Transverse colon (tissue), 4 donors: Measurements from ENCODE around the gene ABCF1. TPM values are rescaled to one million over a fixed set of nuclear protein-coding genes. Genes with fewer than 3 reads are reported as not detected.

Experiments
- DNase-seq: peaks from one replicate; pipeline ENCODE4 v3.0.0-alpha.2; 2019
- H3K27ac ChIP-seq, 4 donors: fragments of 200-600 bp; sonication (generic); 2 replicates each; pipeline ENCODE4 v1.5.1; 2016 to 2018; ENCODE audit warnings: inconsistent platforms in 4 of 4
- H3K27me3 ChIP-seq: fragments of 200-600 bp; sonication (generic); 2 replicates; pipeline ENCODE4 v1.5.1; 2017; ENCODE audit warnings: inconsistent platforms
- H3K36me3 ChIP-seq, 4 donors: fragments of 200-600 bp; sonication (generic); 2 replicates each; pipeline ENCODE4 v1.5.1; 2017 to 2019; ENCODE audit warnings: inconsistent platforms in 4 of 4
- H3K4me1 ChIP-seq, 4 donors: fragments of 200-600 bp; sonication (generic); 2 replicates each; pipeline ENCODE4 v1.5.1; 2017 to 2020; ENCODE audit warnings: inconsistent platforms in 4 of 4
- H3K4me3 ChIP-seq, 4 donors: fragments of 200-600 bp; sonication (generic); 1 replicate in 1 of 4; 2 replicates in 3 of 4; pipeline versions ENCODE4 v1.5.1 to v1.6.1; 2017 to 2019; ENCODE audit warnings: inconsistent platforms in 4 of 4
- H3K9me3 ChIP-seq, 2 donors: fragments of 200-600 bp; sonication (generic); 2 replicates each; pipeline ENCODE4 v1.5.1; 2017 to 2019; ENCODE audit warnings: inconsistent platforms in 2 of 2
- CTCF ChIP-seq, 5 experiments: fragments of 200-600 bp in 3 of 5; fragments of 450-650 bp in 2 of 5; sonication (generic) in 3 of 5; IDR thresholded peaks; 1 replicate in 2 of 5; 2 replicates in 3 of 5; pipeline ENCODE4 v1.5.1; 2016 to 2017; ENCODE audit warnings: antibody characterized with exemption in 5 of 5, inconsistent platforms in 3 of 5, mild to moderate bottlenecking in 2 of 5, moderate library complexity in 1 of 5
- EP300 ChIP-seq: sonication (generic); formaldehyde crosslinking; IDR thresholded peaks from one replicate; pipeline ENCODE4 v1.6.1; 2017; ENCODE audit warnings: antibody characterized with exemption, low read depth
- POLR2A ChIP-seq: fragments of 450-650 bp; IDR thresholded peaks from one replicate; pipeline ENCODE4 v1.6.1; 2016; ENCODE audit warnings: antibody characterized with exemption, mild to moderate bottlenecking, moderate library complexity
- POLR2AphosphoS5 ChIP-seq, 3 donors: sonication (generic); formaldehyde crosslinking; IDR thresholded peaks; one replicate each; pipeline ENCODE4 v1.6.1; 2016; ENCODE audit warnings: antibody characterized with exemption in 3 of 3
- WGBS, 2 donors: methylation state at CpG; one replicate each; pipeline ENCODE4 v1.1.5; 2018; ENCODE audit warnings: low coverage in 1 of 2; 5-methylcytosine and 5-hydroxymethylcytosine counted together
- in situ Hi-C, 4 donors: fragments of 200-750 bp; cut with MboI; loops; one replicate each; pipeline versions ENCODE4 v1.15.0 to v1.15.1; 2017; ENCODE audit warnings: low sequenced_read_pairs in 3 of 4, low pct_ligation_motif_present in 1 of 4, low pct_unique_long_range_greater_than_20kb in 1 of 4
- intact Hi-C: fragments of 100-400 bp; cut with DNase I; formaldehyde crosslinking; loops from one replicate; pipeline ENCODE4 v1.15.1; 2023; ENCODE audit warnings: low total_unique reads
- total RNA-seq, 4 donors: library from RNA; depleted of rRNA; stranded (reverse); fragments of >200 nt; gene quantifications; one replicate each; pipeline ENCODE4 v1.1.0, GENCODE V29; 2016

ABCF1 gene
- total RNA-seq, 4 donors from 2014 or later: 33.0 to 52.0 (median 40.1) TPM

- Histone ChIP-seq H3K4me3 (peak overlapping the region; percentile 53 to 76 (median 68)), H3K36me3 (peaks cover 0 to 25% (median 12%) of the 10 kb centered on the region in 4 donors), H3K27ac (peak overlapping the region; percentile 94 to 98 (median 96)), H3K9me3 (no peaks in the 10 kb centered on the region), H3K4me1 (peaks cover 14 to 51% (median 39%) of the 10 kb centered on the region in 4 donors), H3K27me3 (no peaks in the 10 kb centered on the region)
- no peak for DNase-seq
- in situ Hi-C loops: no loop called here
- WGBS, 2 donors: 0% methylated on average over 10 of the region's 10 CpGs
- intact Hi-C loops: loop anchor here (5.0 kb wide), 2 partner anchors 71 to 106 kb away; partner anchors contain the start of genes PPP1R18 and TUBB
- TF ChIP-seq EP300 (no peak), POLR2A (no peak), CTCF (IDR thresholded peaks at IDR 0.05) (peak in 1 of 5 experiments; percentile 6), POLR2AphosphoS5 (IDR thresholded peaks at IDR 0.05) (peak; percentile 34 to 82 (median 64))
Observed at GRCh38 chr6:30615958-30616810, 44.9 kb downstream of the ABCF1 start.

- in situ Hi-C loops: no loop called here
- Histone ChIP-seq H3K36me3 (peaks cover 0 to 33% (median 16%) of the 10 kb centered on the region in 4 donors), H3K4me3 (peak within 1 kb of the TSS; percentile 63 to 76 (median 70)), H3K4me1 (peaks cover 14 to 43% (median 36%) of the 10 kb centered on the region in 4 donors), H3K9me3 (no peaks in the 10 kb centered on the region), H3K27ac (peak within 1 kb of the TSS; percentile 94 to 98 (median 96)), H3K27me3 (no peaks in the 10 kb centered on the region)
- TF ChIP-seq CTCF (IDR thresholded peaks at IDR 0.05) (no peak), EP300 (no peak), POLR2A (peak; percentile 100), POLR2AphosphoS5 (IDR thresholded peaks at IDR 0.05) (peak; percentile 100)
- intact Hi-C loops: loop anchor here (5.0 kb wide), 2 partner anchors 70 to 105 kb away; partner anchors contain the start of genes PPP1R18 and TUBB
- peak; percentile 99 for DNase-seq
- WGBS, 2 donors: 0% methylated on average over 14 to 40 of the region's 40 CpGs
Observed at GRCh38 chr6:30616811-30617564, 45.7 kb downstream of the ABCF1 start, which contains the start of gene PPP1R10. Gene PPP1R10 (minus strand): TSS chr6:30617243. CDS start chr6:30609944, 7,299 bp downstream.

- in situ Hi-C loops: no loop called here
- H3K27me3 ChIP-seq: no peaks in the 10 kb centered on the region
- peaks cover 14 to 36% (median 32%) of the 10 kb centered on the region in 4 donors for H3K4me1 ChIP-seq
- peaks cover 0 to 39% (median 19%) of the 10 kb centered on the region in 4 donors for H3K36me3 ChIP-seq
- peak; percentile 98 for DNase-seq
- peak within 1 kb of the TSS; percentile 94 to 98 (median 96) for H3K27ac ChIP-seq
- no peaks in the 10 kb centered on the region for H3K9me3 ChIP-seq
- intact Hi-C loops: loop anchor here (5.0 kb wide), 2 partner anchors 70 to 105 kb away; partner anchors contain the start of genes PPP1R18 and TUBB
- WGBS, 2 donors: 0 to 1% methylated on average over 1 to 34 of the region's 34 CpGs
- no peak for TF ChIP-seq EP300
- peak; percentile 46 for TF ChIP-seq POLR2A
- TF ChIP-seq CTCF (IDR thresholded peaks at IDR 0.05): no peak
- peak; percentile 91 to 93 (median 93) for TF ChIP-seq POLR2AphosphoS5 (IDR thresholded peaks at IDR 0.05)
- peak within 1 kb of the TSS; percentile 63 to 76 (median 70) for H3K4me3 ChIP-seq
Observed at GRCh38 chr6:30617565-30618269, 46.5 kb downstream of the ABCF1 start, which contains the start of gene MRPS18B. Gene MRPS18B (plus strand): TSS chr6:30617840. CDS start chr6:30617866, 26 bp downstream.
